SU-DHL-6 (cell line): Measurements from ENCODE around the gene MED15.

Source experiments
- H2AFZ ChIP-seq: fragments of 200-600 bp; sonication (generic); 2 replicates; pipeline ENCODE4 v1.6.1; 2014; ENCODE audit warnings: low read depth, mild to moderate bottlenecking, moderate library complexity, mixed read lengths, antibody characterized with exemption, low read length; ENCODE audit not compliant: severe bottlenecking
- H3F3A ChIP-seq: fragments of 200-600 bp; shearing (Covaris generic); 2 replicates; pipeline ENCODE4 v1.6.0; 2016; ENCODE audit warnings: antibody characterized with exemption, mild to moderate bottlenecking; ENCODE audit not compliant: insufficient read depth
- H3K27ac ChIP-seq: fragments of 200-600 bp; sonication (generic); 2 replicates; pipeline ENCODE4 v1.5.1; 2016; ENCODE audit warnings: low read depth, mild to moderate bottlenecking, low read length, moderate library complexity, mixed read lengths
- H3K27me3 ChIP-seq: fragments of 200-600 bp; sonication (generic), shearing (Covaris generic); 2 replicates; pipeline ENCODE4 v1.6.0; 2014; ENCODE audit warnings: mild to moderate bottlenecking, low read length
- H3K36me3 ChIP-seq: fragments of 200-600 bp; sonication (generic); 2 replicates; pipeline ENCODE4 v1.6.1; 2014; ENCODE audit warnings: mild to moderate bottlenecking, low read length, mixed read lengths
- H3K4me2 ChIP-seq: fragments of 300-600, 200-600 bp; shearing (Covaris generic), sonication (generic); 2 replicates; pipeline ENCODE4 v1.6.0; 2014; ENCODE audit warnings: low read length, low read depth, mild to moderate bottlenecking; ENCODE audit not compliant: poor library complexity, severe bottlenecking
- H3K4me3 ChIP-seq: fragments of 200-600 bp; sonication (generic); 2 replicates; pipeline ENCODE4 v1.5.1; 2014; ENCODE audit warnings: antibody characterized with exemption, low read length, mild to moderate bottlenecking, mixed read lengths; ENCODE audit not compliant: insufficient read depth, poor library complexity, severe bottlenecking
- H3K79me2 ChIP-seq: fragments of 200-600 bp; sonication (generic); 2 replicates; pipeline ENCODE4 v1.6.1; 2014; ENCODE audit warnings: mild to moderate bottlenecking, low read length, moderate library complexity; ENCODE audit not compliant: insufficient read depth
- H3K9ac ChIP-seq: fragments of 200-600 bp; sonication (generic); 2 replicates; pipeline ENCODE4 v1.7.0; 2014; ENCODE audit warnings: mild to moderate bottlenecking, low read length
- H3K9me2 ChIP-seq: fragments of 200-600 bp; sonication (generic); replicated peaks from 2 replicates; pipeline ENCODE4 v1.6.1; 2014; ENCODE audit warnings: low read length; ENCODE audit not compliant: insufficient read depth
- H3K9me3 ChIP-seq: fragments of 200-600 bp; sonication (generic); 2 replicates; pipeline ENCODE4 v1.6.1; 2014; ENCODE audit warnings: low read length, mixed read lengths; ENCODE audit not compliant: insufficient read depth
- H4K20me1 ChIP-seq: fragments of 200-600 bp; sonication (generic); 2 replicates; pipeline ENCODE4 v1.6.1; 2014; ENCODE audit warnings: low read depth, mild to moderate bottlenecking, antibody characterized with exemption, low read length, moderate library complexity, mixed read lengths
- EZH2phosphoT487 ChIP-seq: fragments of 200-600 bp; sonication (generic), shearing (Covaris generic); conservative IDR thresholded peaks from 2 replicates; pipeline ENCODE4 v1.6.1; 2018; ENCODE audit warnings: mild to moderate bottlenecking, antibody characterized with exemption, low read length, moderate library complexity, mixed read lengths
- TF ChIP-seq, protein P1 (sequence below): fragments of 200-600 bp; sonication (generic); IDR thresholded peaks from one replicate; pipeline ENCODE4 v1.5.1; 2017; ENCODE audit warnings: antibody characterized with exemption, mild to moderate bottlenecking, low read length, moderate library complexity; ENCODE audit not compliant: insufficient read depth, poor library complexity, severe bottlenecking

Gene MED15

DNA sequence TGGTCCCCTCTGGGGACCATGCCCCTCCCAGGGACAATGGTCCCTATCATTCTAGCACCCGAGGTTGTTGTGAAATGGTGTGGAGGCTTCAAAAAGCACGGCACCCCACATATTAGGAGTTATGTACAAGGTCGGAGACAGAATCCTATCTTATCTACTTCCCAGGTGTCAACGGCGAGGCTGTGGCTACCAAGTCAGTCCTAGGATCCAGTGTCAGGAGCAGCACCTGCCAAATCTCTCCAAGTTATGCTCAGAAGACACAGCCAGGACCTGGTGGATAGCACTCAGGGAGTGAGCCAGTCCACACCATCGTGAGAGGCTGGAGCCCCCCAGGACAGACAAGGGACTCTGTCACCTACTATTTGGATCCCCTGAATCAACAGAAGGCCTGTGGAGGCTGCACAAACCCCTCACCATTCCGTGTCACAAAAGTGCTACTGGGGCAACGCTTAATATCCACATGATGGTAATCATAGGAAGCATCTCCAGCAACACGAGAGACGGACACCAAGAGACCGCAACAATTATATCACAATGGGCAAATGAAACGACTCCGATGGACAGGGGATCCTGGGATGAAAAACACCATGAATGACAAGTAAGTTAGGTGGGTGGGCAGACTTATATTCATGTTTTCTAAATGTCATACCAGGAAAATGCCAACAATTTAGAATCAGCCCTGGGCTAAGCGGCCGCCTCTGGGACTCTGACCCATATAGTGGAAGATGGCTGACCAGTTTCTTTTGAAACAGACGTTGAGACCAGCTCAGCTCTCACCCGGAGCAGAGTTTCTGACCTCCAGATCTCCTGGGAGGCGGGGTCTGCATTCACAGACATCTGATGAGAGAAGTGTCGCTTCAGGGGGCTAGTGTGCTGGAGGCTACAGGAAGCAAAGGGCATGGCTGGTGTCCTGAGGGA lies 108.4 kb downstream of the MED15 start:
- H2AFZ ChIP-seq = no peak overlapping the region
- H3K36me3 ChIP-seq = no peaks in the 10 kb centered on the region
- TF ChIP-seq, protein P1, sequence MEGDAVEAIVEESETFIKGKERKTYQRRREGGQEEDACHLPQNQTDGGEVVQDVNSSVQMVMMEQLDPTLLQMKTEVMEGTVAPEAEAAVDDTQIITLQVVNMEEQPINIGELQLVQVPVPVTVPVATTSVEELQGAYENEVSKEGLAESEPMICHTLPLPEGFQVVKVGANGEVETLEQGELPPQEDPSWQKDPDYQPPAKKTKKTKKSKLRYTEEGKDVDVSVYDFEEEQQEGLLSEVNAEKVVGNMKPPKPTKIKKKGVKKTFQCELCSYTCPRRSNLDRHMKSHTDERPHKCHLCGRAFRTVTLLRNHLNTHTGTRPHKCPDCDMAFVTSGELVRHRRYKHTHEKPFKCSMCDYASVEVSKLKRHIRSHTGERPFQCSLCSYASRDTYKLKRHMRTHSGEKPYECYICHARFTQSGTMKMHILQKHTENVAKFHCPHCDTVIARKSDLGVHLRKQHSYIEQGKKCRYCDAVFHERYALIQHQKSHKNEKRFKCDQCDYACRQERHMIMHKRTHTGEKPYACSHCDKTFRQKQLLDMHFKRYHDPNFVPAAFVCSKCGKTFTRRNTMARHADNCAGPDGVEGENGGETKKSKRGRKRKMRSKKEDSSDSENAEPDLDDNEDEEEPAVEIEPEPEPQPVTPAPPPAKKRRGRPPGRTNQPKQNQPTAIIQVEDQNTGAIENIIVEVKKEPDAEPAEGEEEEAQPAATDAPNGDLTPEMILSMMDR = no peak
- no peak for TF ChIP-seq EZH2phosphoT487
- no peak overlapping the region for H3K4me3 ChIP-seq
- no peak overlapping the region for H3K4me2 ChIP-seq
- H3K79me2 ChIP-seq = no peaks in the 10 kb centered on the region
- H3K9me2 ChIP-seq = no peaks in the 10 kb centered on the region
- no peak overlapping the region for H3K27ac ChIP-seq
- no peak overlapping the region for H3K9ac ChIP-seq
- H3F3A ChIP-seq = no peaks in the 10 kb centered on the region
- no peaks in the 10 kb centered on the region for H3K9me3 ChIP-seq
- no peaks in the 10 kb centered on the region for H4K20me1 ChIP-seq
- H3K27me3 ChIP-seq = no peaks in the 10 kb centered on the region

DNA sequence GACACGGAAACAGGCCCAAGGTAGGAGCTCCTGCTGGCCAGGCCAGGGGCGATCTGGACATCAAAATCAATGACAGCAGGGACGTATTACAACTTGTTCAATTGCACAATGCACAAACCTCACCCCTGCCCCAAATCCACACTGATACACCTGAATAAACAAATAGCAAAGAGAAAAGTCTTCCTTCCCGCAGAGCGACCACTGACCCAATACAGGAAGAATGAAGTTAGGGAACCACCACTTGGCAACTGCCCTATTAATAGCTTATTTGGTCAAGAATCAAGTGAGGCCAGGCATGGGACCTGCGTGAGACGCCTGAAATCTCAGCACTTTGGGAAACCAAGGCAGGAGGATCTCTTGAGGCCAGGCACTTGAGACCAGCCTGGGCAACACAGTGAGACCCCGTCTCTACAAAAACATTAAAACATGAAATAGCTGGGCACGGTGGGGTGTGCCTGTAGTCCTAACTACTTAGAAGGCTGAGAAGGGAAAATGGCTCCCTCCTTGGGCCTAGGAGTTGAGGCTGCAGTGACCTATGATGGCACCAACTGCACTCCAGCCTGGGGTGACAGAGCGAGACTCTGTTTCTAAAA lies 109.1 kb downstream of the MED15 start:
- TF ChIP-seq EZH2phosphoT487 = no peak
- TF ChIP-seq, protein P1 = no peak
- H3K4me3 ChIP-seq = no peak overlapping the region
- H3K9me2 ChIP-seq = no peaks in the 10 kb centered on the region
- H3K9me3 ChIP-seq = no peaks in the 10 kb centered on the region
- no peaks in the 10 kb centered on the region for H3K27me3 ChIP-seq
- no peaks in the 10 kb centered on the region for H3F3A ChIP-seq
- H2AFZ ChIP-seq = no peak overlapping the region
- H4K20me1 ChIP-seq = no peaks in the 10 kb centered on the region
- no peaks in the 10 kb centered on the region for H3K36me3 ChIP-seq
- no peaks in the 10 kb centered on the region for H3K79me2 ChIP-seq
- H3K27ac ChIP-seq = no peak overlapping the region
- no peak overlapping the region for H3K9ac ChIP-seq
- H3K4me2 ChIP-seq = no peak overlapping the region

DNA sequence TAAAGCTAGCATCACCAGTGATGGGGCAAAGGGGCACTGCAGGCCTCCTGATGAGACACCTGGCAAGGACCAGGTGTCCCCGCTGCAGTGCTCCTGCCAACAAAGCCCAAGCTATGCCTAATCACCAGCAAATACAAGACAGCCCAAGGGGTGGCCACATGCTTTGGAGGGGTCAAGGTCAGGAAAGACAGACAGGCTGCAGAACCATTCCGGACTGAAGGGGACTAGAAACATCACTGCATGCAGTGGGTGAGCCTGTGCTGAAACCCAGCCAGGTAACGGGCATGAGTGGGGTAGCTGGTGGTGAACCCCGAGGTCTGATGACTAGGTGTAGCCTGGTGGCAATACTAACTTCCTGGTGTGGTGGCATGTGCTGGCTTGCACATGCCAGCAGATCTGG lies 111.1 kb downstream of the MED15 start:
- no peak overlapping the region for H3K9ac ChIP-seq
- no peak overlapping the region for H3K4me2 ChIP-seq
- H3K27me3 ChIP-seq = no peaks in the 10 kb centered on the region
- TF ChIP-seq, protein P1 = no peak
- no peak for TF ChIP-seq EZH2phosphoT487
- H4K20me1 ChIP-seq = no peaks in the 10 kb centered on the region
- no peaks in the 10 kb centered on the region for H3K79me2 ChIP-seq
- no peak overlapping the region for H2AFZ ChIP-seq
- H3K27ac ChIP-seq = no peak overlapping the region
- H3F3A ChIP-seq = no peaks in the 10 kb centered on the region
- H3K9me2 ChIP-seq = no peaks in the 10 kb centered on the region
- no peaks in the 10 kb centered on the region for H3K9me3 ChIP-seq
- no peak overlapping the region for H3K4me3 ChIP-seq
- H3K36me3 ChIP-seq = no peaks in the 10 kb centered on the region
